Keratinocyte (primary cell): Measurements from ENCODE around the gene CCR5. TPM values are rescaled to one million over a fixed set of nuclear protein-coding genes. Genes with fewer than 3 reads are reported as not detected.

Source experiments
- DNase-seq: peaks from one replicate; pipeline ENCODE4 v3.0.0-alpha.2; 2011; ENCODE audit warnings: low read depth, missing footprints, low spot score
- FAIRE-seq: peaks from 2 replicates; lab custom pipeline; 2011; peaks lifted over from hg19 to GRCh38; lab: Jason Lieb, UNC
- H2AFZ ChIP-seq: 2 replicates; pipeline ENCODE4 v1.6.0; 2012; ENCODE audit warnings: low read length, control low read depth, inconsistent platforms; ENCODE audit not compliant: control insufficient read depth
- H3K27ac ChIP-seq: 2 replicates; pipeline ENCODE4 v1.5.1; 2011; ENCODE audit warnings: low read length; ENCODE audit not compliant: control insufficient read depth, insufficient read depth
- H3K27me3 ChIP-seq: 3 replicates; pipeline ENCODE4 v1.6.0; 2011; ENCODE audit warnings: low read length; ENCODE audit not compliant: control insufficient read depth, insufficient read depth; ENCODE audit errors: extremely low read depth
- H3K36me3 ChIP-seq, 2 experiments: 2 replicates in 1 of 2; 3 replicates in 1 of 2; pipeline ENCODE4 v1.5.1; 2011; ENCODE audit warnings: low read length in 2 of 2, mild to moderate bottlenecking in 1 of 2; ENCODE audit not compliant: control insufficient read depth in 2 of 2, insufficient read depth in 2 of 2; ENCODE audit errors: extremely low read depth in 1 of 2
- H3K4me1 ChIP-seq: 3 replicates; pipeline ENCODE4 v1.5.1; 2011; ENCODE audit warnings: low read length; ENCODE audit not compliant: control insufficient read depth, insufficient read depth; ENCODE audit errors: extremely low read depth
- H3K4me2 ChIP-seq: 3 replicates; pipeline ENCODE4 v1.6.0; 2011; ENCODE audit warnings: low read depth, low read length; ENCODE audit not compliant: control insufficient read depth, insufficient read depth; ENCODE audit errors: extremely low read depth
- H3K4me3 ChIP-seq, 3 experiments: fragments of 200-600 bp in 1 of 3; sonication (generic) in 1 of 3; 2 replicates in 2 of 3; 3 replicates in 1 of 3; pipeline ENCODE4 v1.5.1; 2011 to 2016; ENCODE audit warnings: low read length in 3 of 3, mild to moderate bottlenecking in 3 of 3, control low read depth in 2 of 3, inconsistent platforms in 1 of 3, low read depth in 1 of 3, mixed read lengths in 1 of 3, mixed run types in 1 of 3, moderate library complexity in 1 of 3; ENCODE audit not compliant: control insufficient read depth in 2 of 3, insufficient read depth in 2 of 3; ENCODE audit errors: extremely low read depth in 1 of 3
- H3K79me2 ChIP-seq: 2 replicates; pipeline ENCODE4 v1.6.0; 2012; ENCODE audit warnings: low read length; ENCODE audit not compliant: control insufficient read depth, insufficient read depth
- H3K9ac ChIP-seq: 3 replicates; pipeline ENCODE4 v1.6.0; 2011; ENCODE audit warnings: low read length; ENCODE audit not compliant: control insufficient read depth, insufficient read depth; ENCODE audit errors: extremely low read depth
- H3K9me1 ChIP-seq: 3 replicates; pipeline ENCODE4 v1.6.0; 2011; ENCODE audit warnings: low read length; ENCODE audit not compliant: control insufficient read depth, insufficient read depth; ENCODE audit errors: extremely low read depth
- H3K9me3 ChIP-seq: 2 replicates; pipeline ENCODE4 v1.5.1; 2012; ENCODE audit warnings: low read depth, low read length; ENCODE audit not compliant: control insufficient read depth
- H4K20me1 ChIP-seq: 3 replicates; pipeline ENCODE4 v1.6.0; 2011; ENCODE audit warnings: low read length; ENCODE audit not compliant: control insufficient read depth, insufficient read depth; ENCODE audit errors: extremely low read depth
- CTCF ChIP-seq, 3 experiments: IDR thresholded peaks in 1 of 3; conservative IDR thresholded peaks in 1 of 3; optimal IDR thresholded peaks in 1 of 3; 2 replicates in 2 of 3; 3 replicates in 1 of 3; pipeline versions ENCODE3 to v1.5.1; 2011; ENCODE audit warnings: low read length in 3 of 3, mild to moderate bottlenecking in 3 of 3, moderate library complexity in 2 of 3, control low read depth in 1 of 3, inconsistent platforms in 1 of 3; ENCODE audit not compliant: insufficient read depth in 2 of 3; ENCODE audit errors: extremely low read depth in 1 of 3
- EZH2 ChIP-seq: IDR thresholded peaks from one replicate; pipeline ENCODE4 v1.6.1; 2012; ENCODE audit warnings: inconsistent platforms, mild to moderate bottlenecking, low read length, moderate library complexity
- dilution Hi-C: fragments of 300-500 bp; cut with MboI; formaldehyde crosslinking; loops from one replicate; pipeline ENCODE4 v1.7.0; 2020; ENCODE audit warnings: low sequenced_read_pairs; ENCODE audit not compliant: extremely low pct_ligation_motif_present
- polyA plus RNA-seq, 5 experiments: library from polyadenylated mRNA; depleted of rRNA in 3 of 5; stranded (reverse) in 3 of 5; stranded (forward) in 1 of 5; unstranded in 1 of 5; fragments of >200 nt; gene quantifications; 1 replicate in 1 of 5; 2 replicates in 3 of 5; 3 replicates in 1 of 5; pipeline versions ENCODE4 v1.2.1 to v1.2.3, GENCODE V29; 2011 to 2012; ENCODE audit warnings: missing spikeins in 2 of 5, low read depth in 1 of 5, low replicate concordance in 1 of 5

CCR5 gene
- polyA plus RNA-seq, 1 donor (not counting 4 experiments of a cell fraction or from before 2014, with no cell fraction given) = 0.14 TPM

GRCh38 chr3:46359733-46360493 lies 10.8 kb upstream of the CCR5 start:
- no peaks in the 10 kb centered on the region for H3K9me3 ChIP-seq
- no peak overlapping the region for H2AFZ ChIP-seq
- peaks cover 30% of the 10 kb centered on the region for H3K27me3 ChIP-seq
- no peak overlapping the region for H3K9ac ChIP-seq
- no peaks in the 10 kb centered on the region for H3K79me2 ChIP-seq
- TF ChIP-seq CTCF (optimal IDR thresholded peaks at IDR 0.05 in 1 of 3, IDR thresholded peaks at IDR 0.05 in 1 of 3, conservative IDR thresholded peaks at IDR 0.05 in 1 of 3; ENCODE audit: extremely low read depth in 1 of 3, insufficient read depth in 2 of 3, low read length in 3 of 3) = no peak
- TF ChIP-seq EZH2 = no peak
- no peaks in the 10 kb centered on the region for H4K20me1 ChIP-seq
- dilution Hi-C loops = no loop called here
- peaks cover 3% of the 10 kb centered on the region for H3K4me1 ChIP-seq
- no peaks in the 10 kb centered on the region for H3K9me1 ChIP-seq
- H3K4me3 ChIP-seq = no peak overlapping the region
- H3K36me3 ChIP-seq = no peaks in the 10 kb centered on the region
- FAIRE-seq (no peak), DNase-seq (no peak)
- H3K27ac ChIP-seq = no peak overlapping the region
- no peak overlapping the region for H3K4me2 ChIP-seq

GRCh38 chr3:46360907-46361306 lies 9.8 kb upstream of the CCR5 start:
- no peak overlapping the region for H3K9ac ChIP-seq
- H3K9me3 ChIP-seq = no peaks in the 10 kb centered on the region
- H2AFZ ChIP-seq = no peak overlapping the region
- H3K4me1 ChIP-seq = peaks cover 7% of the 10 kb centered on the region
- dilution Hi-C loops = no loop called here
- no peaks in the 10 kb centered on the region for H3K9me1 ChIP-seq
- H3K4me2 ChIP-seq = no peak overlapping the region
- H4K20me1 ChIP-seq = no peaks in the 10 kb centered on the region
- TF ChIP-seq EZH2 (no peak), CTCF (optimal IDR thresholded peaks at IDR 0.05 in 1 of 3, IDR thresholded peaks at IDR 0.05 in 1 of 3, conservative IDR thresholded peaks at IDR 0.05 in 1 of 3; ENCODE audit: extremely low read depth in 1 of 3, insufficient read depth in 2 of 3, low read length in 3 of 3) (no peak)
- no peaks in the 10 kb centered on the region for H3K36me3 ChIP-seq
- no peaks in the 10 kb centered on the region for H3K79me2 ChIP-seq
- DNase-seq (no peak), FAIRE-seq (no peak)
- H3K27me3 ChIP-seq = peaks cover 20% of the 10 kb centered on the region
- H3K27ac ChIP-seq = no peak overlapping the region
- no peak overlapping the region for H3K4me3 ChIP-seq
